HEK293T (cell line): ENCODE measurements around the gene CSPG5.
A peak's percentile ranks its signal among the peaks of the same experiment; 100 is the strongest.

Source experiments
- CTCF ChIA-PET: fragments of 350-600 bp; formaldehyde crosslinking; extraction: SDS; loops from one replicate; lab custom pipeline; 2021; ENCODE audit warnings: antibody characterized with exemption, inconsistent platforms; lab: Yijun Ruan, JAX
- POLR2A ChIA-PET: fragments of 350-600 bp; formaldehyde crosslinking; extraction: SDS; loops from one replicate; lab custom pipeline; 2020; ENCODE audit warnings: antibody characterized with exemption, inconsistent platforms; lab: Yijun Ruan, JAX
- DNase-seq: peaks from one replicate; pipeline ENCODE4 v3.0.0; 2012; ENCODE audit warnings: mixed read lengths; ENCODE audit errors: extremely low spot score
- ARNT ChIP-seq: fragments of 450-650 bp; IDR thresholded peaks from 2 replicates; pipeline ENCODE4 v1.6.1; 2017; ENCODE audit warnings: mild to moderate bottlenecking
- BHLHE40 ChIP-seq: fragments of 450-650 bp; IDR thresholded peaks from 2 replicates; pipeline ENCODE4 v1.6.1; 2016; ENCODE audit warnings: mild to moderate bottlenecking, moderate library complexity, borderline replicate concordance
- CTBP1 ChIP-seq: fragments of 450-650 bp; IDR thresholded peaks from 2 replicates; pipeline ENCODE4 v1.6.1; 2016; ENCODE audit warnings: borderline replicate concordance
- ELF4 ChIP-seq: fragments of 450-650 bp; IDR thresholded peaks from 2 replicates; pipeline ENCODE4 v1.6.1; 2017; ENCODE audit warnings: antibody characterized with exemption
- FOXA1 ChIP-seq: fragments of 450-650 bp; IDR thresholded peaks from 2 replicates; pipeline ENCODE4 v1.6.1; 2016; ENCODE audit warnings: mild to moderate bottlenecking
- FOXK2 ChIP-seq: fragments of 450-650 bp; IDR thresholded peaks from 2 replicates; pipeline ENCODE4 v1.6.1; 2016; ENCODE audit warnings: mild to moderate bottlenecking
- FOXM1 ChIP-seq: fragments of 450-650 bp; IDR thresholded peaks from 2 replicates; pipeline ENCODE4 v1.6.1; 2017; ENCODE audit warnings: mild to moderate bottlenecking, borderline replicate concordance
- HDGF ChIP-seq: fragments of 450-650 bp; IDR thresholded peaks from 2 replicates; pipeline ENCODE4 v1.6.1; 2017; ENCODE audit warnings: antibody characterized with exemption, borderline replicate concordance
- L3MBTL2 ChIP-seq: fragments of 450-650 bp; conservative IDR thresholded peaks from 2 replicates; pipeline ENCODE4 v1.6.1; 2016; ENCODE audit warnings: mild to moderate bottlenecking
- LEF1 ChIP-seq: fragments of 450-650 bp; IDR thresholded peaks from 2 replicates; pipeline ENCODE4 v1.6.1; 2017; ENCODE audit warnings: mild to moderate bottlenecking, borderline replicate concordance
- NFRKB ChIP-seq: fragments of 450-650 bp; IDR thresholded peaks from 2 replicates; pipeline ENCODE4 v1.6.1; 2016; ENCODE audit warnings: mild to moderate bottlenecking, moderate library complexity
- SP1 ChIP-seq: fragments of 450-650 bp; IDR thresholded peaks from 2 replicates; pipeline ENCODE4 v1.6.1; 2017
- SUZ12 ChIP-seq: fragments of 450-650 bp; IDR thresholded peaks from 2 replicates; pipeline ENCODE4 v1.6.1; 2016; ENCODE audit warnings: mild to moderate bottlenecking
- TARDBP ChIP-seq: fragments of 450-650 bp; IDR thresholded peaks from 2 replicates; pipeline ENCODE4 v1.6.1; 2016
- ZNF384 ChIP-seq: fragments of 450-650 bp; IDR thresholded peaks from 2 replicates; pipeline ENCODE4 v1.6.1; 2016
- TF ChIP-seq, protein P1 (sequence below): fragments of 450-650 bp; IDR thresholded peaks from 2 replicates; pipeline ENCODE4 v1.6.1; 2016

The CSPG5 gene

DNA sequence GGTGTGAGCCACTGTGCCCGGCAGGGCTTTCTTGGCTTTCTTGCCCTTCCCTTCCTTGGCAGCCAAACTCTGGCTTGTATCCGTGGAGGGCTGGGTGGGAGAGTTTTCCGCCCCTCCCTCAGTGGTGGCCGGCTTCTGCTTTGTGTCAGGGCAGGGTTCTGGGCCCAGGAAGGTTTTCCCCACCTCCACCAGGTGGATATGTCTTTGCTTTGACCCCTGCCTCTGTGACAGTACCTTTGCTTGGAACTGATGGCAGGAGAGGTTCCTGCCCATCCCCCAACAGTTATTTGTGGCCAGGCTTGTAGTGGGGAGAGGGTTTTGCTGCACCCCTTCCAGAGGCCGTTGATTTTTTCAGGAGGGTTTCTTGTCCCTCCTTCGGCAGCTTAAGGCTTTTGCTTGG is 24.3 kb downstream of the CSPG5 start:
- DNase-seq: no peak
- ChIA-PET POLR2A (no interaction called here), CTCF (no interaction called here)
- TF ChIP-seq CTBP1 (no peak), FOXM1 (no peak), LEF1 (no peak), SP1 (no peak), ELF4 (no peak), L3MBTL2 (no peak), BHLHE40 (no peak), FOXK2 (no peak), SUZ12 (no peak), TARDBP (no peak), HDGF (no peak), FOXA1 (no peak), ZNF384 (no peak), ARNT (no peak), NFRKB (no peak)
- TF ChIP-seq, protein P1, sequence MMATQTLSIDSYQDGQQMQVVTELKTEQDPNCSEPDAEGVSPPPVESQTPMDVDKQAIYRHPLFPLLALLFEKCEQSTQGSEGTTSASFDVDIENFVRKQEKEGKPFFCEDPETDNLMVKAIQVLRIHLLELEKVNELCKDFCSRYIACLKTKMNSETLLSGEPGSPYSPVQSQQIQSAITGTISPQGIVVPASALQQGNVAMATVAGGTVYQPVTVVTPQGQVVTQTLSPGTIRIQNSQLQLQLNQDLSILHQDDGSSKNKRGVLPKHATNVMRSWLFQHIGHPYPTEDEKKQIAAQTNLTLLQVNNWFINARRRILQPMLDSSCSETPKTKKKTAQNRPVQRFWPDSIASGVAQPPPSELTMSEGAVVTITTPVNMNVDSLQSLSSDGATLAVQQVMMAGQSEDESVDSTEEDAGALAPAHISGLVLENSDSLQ: no peak

DNA sequence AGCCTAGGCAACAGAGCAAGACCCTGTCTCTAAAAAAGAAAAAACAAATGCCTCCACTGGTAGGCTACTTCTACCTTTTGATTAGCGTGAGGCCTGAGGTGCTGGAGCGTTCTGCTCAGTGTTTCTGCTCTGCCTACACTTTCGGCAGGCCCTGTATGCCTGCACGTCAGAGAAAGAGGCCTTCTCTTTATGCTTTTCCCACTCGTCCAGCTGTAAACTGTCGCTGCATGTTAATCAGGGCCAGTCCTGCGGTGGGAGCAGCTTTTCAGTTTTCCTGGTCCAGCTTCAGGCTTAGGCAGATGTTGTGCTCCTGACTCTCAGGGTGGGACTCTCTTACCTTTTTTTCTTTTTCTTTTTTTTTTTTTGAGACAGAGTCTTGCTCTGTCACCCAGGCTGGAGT is 25.3 kb downstream of the CSPG5 start:
- DNase-seq: no peak
- ChIA-PET CTCF (no interaction called here), POLR2A (no interaction called here)
- no peak for TF ChIP-seq BHLHE40

DNA sequence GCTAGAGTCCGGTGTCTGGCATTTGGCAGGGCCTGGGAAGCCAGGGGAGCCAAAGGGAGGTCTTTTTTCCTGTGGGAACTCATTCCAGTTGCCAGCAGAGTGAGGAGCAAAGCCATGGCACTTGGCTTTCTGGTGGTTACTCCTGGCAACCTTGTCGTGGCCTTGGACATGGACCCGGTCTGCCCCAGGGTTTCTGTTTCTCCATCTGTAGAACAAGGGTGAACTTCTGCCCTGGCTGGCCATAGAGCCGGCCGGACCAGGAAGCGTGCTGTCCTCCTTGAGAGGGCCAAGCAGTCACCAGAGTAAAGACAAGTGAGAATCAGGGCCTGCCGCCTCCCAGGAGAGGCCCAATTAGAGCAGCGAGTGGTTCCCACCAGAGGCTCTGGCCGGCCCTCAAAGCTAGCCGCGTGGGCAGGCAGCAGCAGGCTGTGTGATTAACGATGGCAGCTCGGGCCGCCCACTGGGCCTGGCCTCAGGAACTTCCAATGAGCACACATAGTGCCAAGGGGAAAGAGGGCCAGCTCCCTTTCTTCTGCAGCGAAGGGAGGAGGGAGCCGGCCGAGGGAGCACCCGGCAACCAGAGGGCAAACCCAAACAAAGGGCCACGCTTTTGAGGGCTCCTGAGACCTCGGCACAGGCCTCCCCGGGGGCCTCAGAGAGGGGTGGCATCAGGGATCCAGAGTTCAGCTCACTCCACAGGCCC is 36.0 kb downstream of the CSPG5 start:
- POLR2A ChIA-PET: no interaction called here
- DNase-seq: peak; percentile 16
- CTCF ChIA-PET: no interaction called here
- TF ChIP-seq FOXK2 (no peak), L3MBTL2 (0 out of 2 replicates have a peak, but pooled peaks have one; percentile 45)

DNA sequence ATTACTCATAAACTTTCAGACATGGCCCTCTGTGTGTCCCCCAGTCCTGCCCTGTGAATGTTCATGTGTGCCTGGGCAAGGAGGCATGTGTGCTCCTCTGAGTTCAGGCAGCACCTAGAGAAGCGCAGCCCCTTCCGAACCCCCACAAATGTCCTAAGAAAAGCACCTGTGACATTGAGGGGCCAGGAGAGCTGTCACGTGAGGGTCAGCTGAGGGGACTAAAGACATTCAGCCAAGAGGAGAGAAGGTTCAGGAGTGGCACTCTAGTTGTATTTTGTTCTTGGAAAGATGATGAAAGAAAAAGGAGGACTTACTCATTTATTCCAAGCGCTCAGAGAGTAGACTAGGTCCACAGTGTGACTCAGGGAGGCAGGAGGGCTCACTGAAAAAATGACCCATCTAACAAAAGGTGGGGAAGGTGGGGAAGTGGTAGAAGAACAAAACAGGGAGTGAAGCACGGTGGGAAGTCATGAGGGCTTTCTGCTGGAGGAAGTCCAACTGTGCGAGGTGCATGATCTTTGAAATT is 37.0 kb downstream of the CSPG5 start:
- no peak for DNase-seq
- ChIA-PET POLR2A (no interaction called here), CTCF (no interaction called here)
- no peak for TF ChIP-seq HDGF
- no peak for TF ChIP-seq FOXM1
- TF ChIP-seq ELF4: no peak
- no peak for TF ChIP-seq FOXK2
- TF ChIP-seq NFRKB: no peak
- TF ChIP-seq L3MBTL2: no peak
- TF ChIP-seq ZNF384: no peak
- TF ChIP-seq TARDBP: no peak
- TF ChIP-seq ARNT: no peak

DNA sequence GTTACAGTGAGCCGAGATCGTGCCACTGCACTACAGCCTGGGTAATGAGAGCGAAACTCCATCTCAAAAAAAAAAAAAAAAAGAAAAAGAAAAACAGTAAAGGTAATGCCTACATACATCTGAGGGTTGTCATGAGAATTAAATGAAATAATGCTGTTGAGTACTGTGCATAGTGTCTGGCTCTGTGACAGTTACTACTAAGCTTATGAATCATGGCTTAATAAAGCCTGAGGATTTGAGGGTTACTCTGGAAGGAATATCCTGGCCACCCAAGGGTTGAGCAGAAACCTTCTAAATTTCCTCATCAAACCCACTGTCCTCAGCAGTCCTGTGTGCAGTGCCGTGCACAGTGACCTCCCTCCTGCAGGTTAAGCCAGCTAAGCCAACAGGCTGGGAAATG is 38.4 kb downstream of the CSPG5 start:
- ChIA-PET CTCF (interaction anchor here (0.7 to 1.0 kb wide), 2 partner anchors 18 to 327 kb away, joined by 3 to 5 read pairs; no protein-coding TSS in a partner anchor), POLR2A (no interaction called here)
- DNase-seq: no peak
- no peak for TF ChIP-seq FOXA1
- TF ChIP-seq TARDBP: no peak
- no peak for TF ChIP-seq FOXM1
- TF ChIP-seq SP1: no peak
- TF ChIP-seq ELF4: no peak
- no peak for TF ChIP-seq ARNT
- TF ChIP-seq L3MBTL2: no peak
- no peak for TF ChIP-seq LEF1
- TF ChIP-seq NFRKB: no peak
- TF ChIP-seq ZNF384: no peak
- TF ChIP-seq SUZ12: no peak
- no peak for TF ChIP-seq BHLHE40
- TF ChIP-seq, protein P1: no peak

DNA sequence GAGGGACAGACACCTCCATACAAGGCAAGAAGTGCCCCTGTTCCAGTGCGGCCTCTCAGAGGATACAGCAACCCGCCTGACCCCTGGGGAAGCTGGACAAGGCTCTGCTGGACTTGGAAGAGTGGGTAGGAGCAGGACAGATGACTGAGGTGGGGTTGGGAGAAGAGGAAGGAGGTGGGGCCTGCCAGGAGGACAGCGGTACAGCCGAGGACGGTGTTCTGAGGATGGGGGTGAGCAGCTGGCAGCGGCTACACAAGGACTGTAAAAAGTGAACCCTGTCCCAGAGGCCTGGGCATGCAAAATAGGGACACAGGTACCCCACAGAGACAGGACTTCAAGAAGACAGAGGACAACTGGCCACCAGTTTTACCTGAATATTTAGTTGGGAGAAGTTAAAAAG is 41.7 kb downstream of the CSPG5 start:
- ChIA-PET POLR2A (no interaction called here), CTCF (no interaction called here)
- TF ChIP-seq LEF1: no peak
- TF ChIP-seq L3MBTL2: no peak
- TF ChIP-seq FOXA1: no peak
- TF ChIP-seq BHLHE40: no peak
- no peak for TF ChIP-seq SUZ12
- TF ChIP-seq, protein P1: no peak
- TF ChIP-seq ZNF384: no peak
- no peak for TF ChIP-seq SP1
- TF ChIP-seq FOXM1: no peak
- TF ChIP-seq TARDBP: no peak
- TF ChIP-seq HDGF: no peak
- TF ChIP-seq ELF4: no peak
- no peak for TF ChIP-seq CTBP1
- TF ChIP-seq ARNT: no peak
- no peak for DNase-seq
